ENCODE data around the gene AUH. TPM values are rescaled to one million over a fixed set of nuclear protein-coding genes. Genes with fewer than 3 reads are reported as not detected.
"Not testable (repeated sequence)": the region's sequence is repeated elsewhere in the genome, so short reads cannot be mapped to it uniquely, and the experiment has no call there.

AUH gene
- total and polyA plus RNA-seq, 5 experiments from 2014 or later, result 10.0 to 30.5 (median 11.7) TPM

GRCh38 chr9:91206806-91207205, 154.9 kb downstream of the AUH start:
- POLR2A ChIA-PET, result no interaction called here
- DNase-seq (no peak), ATAC-seq (no peak)
- H3K27ac Mint-ChIP-seq, result no peak overlapping the region
- no peaks in the 10 kb centered on the region for H3K27me3 Mint-ChIP-seq
- peaks cover 0 to 6% (median 5%) of the 10 kb centered on the region in 3 donors for H3K36me3 Mint-ChIP-seq
- H3K9me3 Mint-ChIP-seq, result peaks cover 0 to 13% (median 1%) of the 10 kb centered on the region in 9 donors
- H3K4me3 Mint-ChIP-seq, result peak overlapping the region in 1 of 10 donors; percentile 78
- peaks cover 16 to 33% (median 24%) of the 10 kb centered on the region in 4 donors for H3K4me1 Mint-ChIP-seq

DNA sequence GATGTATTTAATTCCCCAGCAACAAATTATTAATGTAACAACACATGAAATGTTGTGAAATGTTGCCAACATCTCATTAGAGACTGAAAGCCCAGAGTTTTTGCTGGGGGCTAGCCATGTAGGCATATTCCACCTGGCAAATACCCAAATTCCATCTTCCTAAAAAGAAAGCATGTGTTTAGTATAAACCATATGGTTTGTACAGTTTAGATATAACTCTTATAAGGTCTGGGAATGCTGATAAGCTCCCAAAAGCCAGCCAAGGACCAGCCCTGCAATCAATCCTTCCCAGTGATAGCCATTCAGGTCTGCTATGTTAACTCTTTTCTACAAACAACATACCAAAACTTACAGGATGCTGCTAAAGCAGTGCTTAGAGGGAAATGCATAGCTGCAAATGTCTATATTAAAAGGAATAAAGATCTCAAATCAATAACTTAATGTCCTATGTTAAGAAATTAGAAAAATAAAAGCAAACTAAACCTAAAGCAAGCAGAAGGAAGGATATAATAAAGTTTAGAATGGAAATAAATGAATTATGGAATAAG, 158.9 kb downstream of the AUH start:
- Mint-ChIP-seq H3K36me3 (peaks cover 0 to 23% (median 21%) of the 10 kb centered on the region in 3 donors), H3K27ac (no peak overlapping the region), H3K4me3 (no peak overlapping the region), H3K9me3 (peaks cover 3 to 34% (median 18%) of the 10 kb centered on the region in 9 donors), H3K4me1 (peaks cover 7 to 13% (median 8%) of the 10 kb centered on the region in 4 donors), H3K27me3 (no peaks in the 10 kb centered on the region)
- ATAC-seq, result no peak
- no peak for DNase-seq
- POLR2A ChIA-PET, result interaction anchor here (0.6 kb wide), 1 partner anchor 1010 kb away, joined by 3 read pairs; no protein-coding TSS in a partner anchor

DNA sequence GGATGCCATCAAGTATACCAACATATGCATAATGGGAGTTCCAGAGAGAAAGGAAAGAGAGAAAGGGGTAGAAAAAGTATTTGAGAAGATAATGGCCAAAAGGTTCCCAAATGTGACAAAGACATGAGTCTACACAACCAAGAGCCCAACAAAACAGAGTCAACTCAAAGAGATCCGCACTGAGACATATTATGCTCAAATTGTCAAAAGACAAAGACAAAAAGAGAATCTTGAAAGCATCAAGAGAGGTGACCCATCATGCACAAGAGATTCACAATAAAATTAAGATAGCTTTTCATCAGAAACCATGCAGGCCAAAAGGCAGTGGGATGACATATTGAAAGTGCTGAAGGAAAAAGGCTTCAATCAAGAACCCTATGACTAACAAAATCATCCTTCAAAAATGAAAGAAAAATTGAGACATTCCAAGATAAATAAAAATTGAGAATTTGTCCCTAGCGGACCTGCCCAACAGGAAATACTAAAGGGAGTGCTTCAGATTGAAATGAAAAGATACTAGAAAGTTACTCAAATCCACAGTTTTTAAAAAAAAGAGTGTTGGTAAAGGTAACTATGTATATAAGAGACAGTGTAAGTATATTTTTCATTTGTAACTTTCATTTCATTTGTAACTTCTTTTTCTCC, 160.9 kb downstream of the AUH start:
- DNase-seq (no peak), ATAC-seq (no peak)
- H3K9me3 Mint-ChIP-seq, result peaks cover 3 to 34% (median 18%) of the 10 kb centered on the region in 9 donors
- peaks cover 0 to 3% (median 0%) of the 10 kb centered on the region in 4 donors for H3K4me1 Mint-ChIP-seq
- POLR2A ChIA-PET, result no interaction called here
- no peak overlapping the region for H3K4me3 Mint-ChIP-seq
- H3K27ac Mint-ChIP-seq, result no peak overlapping the region
- peaks cover 0 to 23% (median 21%) of the 10 kb centered on the region in 3 donors for H3K36me3 Mint-ChIP-seq
- no peaks in the 10 kb centered on the region for H3K27me3 Mint-ChIP-seq

- peaks cover 3 to 34% (median 18%) of the 10 kb centered on the region in 9 donors for H3K9me3 Mint-ChIP-seq
- ATAC-seq (no peak), DNase-seq (no peak)
- peaks cover under 1 to 8% (median 3%) of the 10 kb centered on the region in 4 donors for H3K4me1 Mint-ChIP-seq
- peak overlapping the region in 1 of 10 donors; percentile 73 for H3K27ac Mint-ChIP-seq
- H3K27me3 Mint-ChIP-seq, result no peaks in the 10 kb centered on the region
- POLR2A ChIA-PET, result no interaction called here
- no peak overlapping the region for H3K4me3 Mint-ChIP-seq
- H3K36me3 Mint-ChIP-seq, result peaks cover 0 to 23% (median 21%) of the 10 kb centered on the region in 3 donors
These were observed 161.8 kb downstream of the AUH start for GRCh38 chr9:91199739-91200497.

DNA sequence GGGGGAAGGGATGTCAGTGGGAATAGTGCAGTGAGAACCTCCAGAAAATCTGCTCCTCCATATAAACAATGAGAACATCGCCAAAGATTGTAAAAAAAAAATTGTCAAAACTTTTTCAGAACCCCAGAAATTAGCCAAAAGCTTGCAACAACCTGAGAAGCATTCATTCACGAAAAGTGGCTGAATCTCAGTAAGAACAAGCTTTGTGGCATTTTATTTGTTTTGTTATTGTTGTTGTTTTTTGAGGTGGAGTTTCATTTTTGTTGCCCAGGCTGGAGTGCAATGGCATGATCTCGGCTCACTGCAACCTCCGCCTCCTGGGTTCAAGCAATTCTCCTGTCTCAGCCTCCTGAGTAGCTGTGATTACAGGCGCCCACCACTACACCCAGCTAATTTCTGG, 162.8 kb downstream of the AUH start:
- H3K27me3 Mint-ChIP-seq, H3K27ac Mint-ChIP-seq, H3K4me3 Mint-ChIP-seq, DNase-seq, ATAC-seq, POLR2A ChIA-PET: not testable (repeated sequence)
- Mint-ChIP-seq H3K36me3 (peaks cover 0 to 23% (median 21%) of the 10 kb centered on the region in 3 donors), H3K9me3 (peaks cover 3 to 34% (median 18%) of the 10 kb centered on the region in 9 donors), H3K4me1 (peaks cover 5 to 19% (median 13%) of the 10 kb centered on the region in 4 donors)

DNA sequence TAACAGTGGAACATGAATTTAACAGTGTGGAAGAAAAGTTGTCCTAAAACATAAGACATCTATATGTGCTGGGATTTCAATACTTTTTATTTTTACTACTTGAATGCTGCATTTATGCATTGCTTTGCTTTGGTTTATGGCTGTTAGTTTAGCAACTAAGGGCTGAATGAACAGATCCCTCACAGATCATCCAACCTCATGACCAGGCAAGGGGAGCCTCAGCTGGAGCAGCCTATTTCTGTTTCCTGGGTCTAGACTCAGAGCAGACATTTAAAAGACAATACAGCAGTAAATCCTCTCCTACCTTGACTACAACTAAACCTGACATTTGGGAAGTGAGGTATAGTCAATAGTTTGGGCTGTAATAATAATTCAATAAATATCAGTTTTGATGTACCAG, 163.3 kb downstream of the AUH start:
- H3K36me3 Mint-ChIP-seq, result peaks cover 0 to 23% (median 21%) of the 10 kb centered on the region in 3 donors
- H3K27ac Mint-ChIP-seq, result no peak overlapping the region
- DNase-seq, result no peak
- H3K27me3 Mint-ChIP-seq, result no peaks in the 10 kb centered on the region
- peaks cover 3 to 34% (median 18%) of the 10 kb centered on the region in 9 donors for H3K9me3 Mint-ChIP-seq
- H3K4me3 Mint-ChIP-seq, result no peak overlapping the region
- ATAC-seq, result no peak
- peaks cover 9 to 21% (median 17%) of the 10 kb centered on the region in 4 donors for H3K4me1 Mint-ChIP-seq
- POLR2A ChIA-PET, result no interaction called here

DNA sequence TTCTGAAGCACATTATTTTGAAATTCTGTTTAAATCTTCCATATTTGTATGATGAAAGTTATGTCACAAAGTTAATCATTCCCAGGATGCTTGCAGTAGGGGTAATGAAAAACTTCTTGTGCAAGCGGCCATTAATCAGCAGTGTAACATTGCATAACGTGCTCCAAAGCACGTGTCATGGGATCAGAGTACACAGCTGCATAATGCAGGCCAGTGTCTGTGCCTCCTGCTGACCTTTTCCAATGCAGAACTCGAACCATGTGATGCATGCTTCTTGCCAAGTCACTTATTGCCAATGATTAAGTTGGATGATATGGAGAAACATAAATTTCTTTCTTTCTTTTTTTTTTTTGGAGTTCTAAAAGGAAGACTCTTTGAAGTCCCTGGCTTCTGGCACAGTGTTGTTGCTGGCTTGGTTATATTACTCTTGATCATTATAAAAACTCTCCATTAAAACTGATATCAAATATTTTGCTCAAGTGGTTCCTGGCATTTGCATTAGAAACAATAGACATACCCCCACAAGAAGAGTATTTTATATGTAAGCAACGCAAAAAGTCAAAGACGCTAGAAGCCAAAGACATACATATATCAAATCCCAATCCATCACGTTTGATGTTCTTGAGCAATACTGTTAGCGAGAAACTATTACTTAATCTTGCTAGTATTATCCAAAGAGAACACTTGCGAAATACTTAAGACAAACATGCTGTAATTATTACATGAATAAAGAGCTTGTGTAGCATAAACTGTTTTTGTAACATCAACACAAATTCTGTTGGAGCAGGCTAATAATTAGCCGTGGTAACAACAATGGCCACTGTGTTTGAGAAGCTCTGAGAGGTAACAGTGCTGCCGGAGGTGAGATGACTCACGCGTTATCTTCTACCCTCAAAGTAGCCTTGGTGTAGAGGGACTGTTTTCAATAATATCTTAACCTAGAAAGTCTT, 164.2 kb downstream of the AUH start:
- Mint-ChIP-seq H3K9me3 (peaks cover 1 to 28% (median 18%) of the 10 kb centered on the region in 9 donors), H3K36me3 (peaks cover 0 to 23% (median 20%) of the 10 kb centered on the region in 3 donors), H3K4me1 (peaks cover 11 to 29% (median 23%) of the 10 kb centered on the region in 4 donors), H3K27ac (no peak overlapping the region), H3K4me3 (no peak overlapping the region), H3K27me3 (no peaks in the 10 kb centered on the region)
- POLR2A ChIA-PET, result no interaction called here
- DNase-seq (no peak), ATAC-seq (no peak)

GRCh38 chr9:91196103-91196950, 165.4 kb downstream of the AUH start:
- H3K4me1 Mint-ChIP-seq, result peaks cover 15 to 40% (median 31%) of the 10 kb centered on the region in 4 donors
- POLR2A ChIA-PET, result no interaction called here
- DNase-seq (no peak), ATAC-seq (no peak)
- H3K4me3 Mint-ChIP-seq, result no peak overlapping the region
- H3K36me3 Mint-ChIP-seq, result peaks cover 0 to 17% (median 15%) of the 10 kb centered on the region in 3 donors
- no peaks in the 10 kb centered on the region for H3K27me3 Mint-ChIP-seq
- peaks cover under 1 to 17% (median 12%) of the 10 kb centered on the region in 9 donors for H3K9me3 Mint-ChIP-seq
- peak overlapping the region in 2 of 10 donors; percentile 48 to 60 for H3K27ac Mint-ChIP-seq

- DNase-seq, result no peak
- Mint-ChIP-seq H3K36me3 (peaks cover 0 to 9% (median 7%) of the 10 kb centered on the region in 3 donors), H3K27ac (peak overlapping the region in 6 of 10 donors; percentile 28 to 59 (median 50)), H3K9me3 (peaks cover 0 to 12% (median 5%) of the 10 kb centered on the region in 9 donors), H3K4me3 (peak overlapping the region in 3 of 10 donors; percentile 24 to 89 (median 89)), H3K27me3 (no peaks in the 10 kb centered on the region), H3K4me1 (peaks cover 15 to 41% (median 31%) of the 10 kb centered on the region in 4 donors)
- no peak for ATAC-seq
- POLR2A ChIA-PET, result no interaction called here
These were observed 166.2 kb downstream of the AUH start for GRCh38 chr9:91195372-91196012.

DNA sequence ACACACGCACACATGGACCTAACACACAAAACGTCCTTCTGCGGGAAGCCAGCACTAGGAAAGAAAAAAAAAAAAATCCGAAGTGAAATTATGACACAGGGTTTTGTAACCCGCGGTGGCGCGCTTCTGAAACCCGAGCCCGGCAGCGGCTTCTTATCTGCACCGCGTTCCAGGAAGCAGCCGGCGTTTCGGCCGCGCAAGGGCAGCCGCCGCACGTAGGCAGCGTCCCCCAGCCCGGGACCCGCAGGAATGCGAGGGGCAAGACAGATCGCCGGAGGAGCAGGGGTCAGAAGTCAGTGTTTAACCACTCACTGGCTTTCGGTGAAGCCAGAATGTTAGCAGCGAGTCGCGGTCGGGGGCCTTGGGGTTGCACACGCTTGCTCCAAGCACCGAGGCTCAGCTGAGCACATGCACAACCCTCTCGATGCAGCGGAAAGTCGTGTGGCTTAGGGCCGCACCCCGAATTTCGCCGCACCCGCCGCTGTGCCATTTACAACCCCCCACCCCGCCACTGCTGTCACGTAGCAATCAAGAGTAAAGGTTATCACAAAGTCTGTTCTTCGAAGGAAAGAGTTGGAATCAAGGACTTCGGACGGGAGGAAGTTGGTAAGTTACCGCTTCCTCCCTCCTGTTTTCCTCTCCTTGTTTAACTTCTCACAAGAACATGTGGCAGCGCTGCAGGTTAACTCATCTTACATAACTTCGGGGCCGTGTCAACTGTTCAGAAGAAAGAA, 167.9 kb downstream of the AUH start:
- DNase-seq (peak; percentile 27 to 79 (median 58)), ATAC-seq (peak; percentile 90)
- Mint-ChIP-seq H3K27me3 (no peaks in the 10 kb centered on the region), H3K9me3 (peaks cover 0 to 4% (median 0%) of the 10 kb centered on the region in 9 donors), H3K4me1 (peaks cover 17 to 43% (median 31%) of the 10 kb centered on the region in 4 donors), H3K36me3 (no peaks in the 10 kb centered on the region), H3K4me3 (peak overlapping the region; percentile 75 to 97 (median 89)), H3K27ac (peak overlapping the region; percentile 49 to 97 (median 93))
- POLR2A ChIA-PET, result interaction anchor here (0.6 to 2.4 kb wide), 7 partner anchors 14 to 230 kb away, joined by 3 to 13 read pairs (median 3); no protein-coding TSS in a partner anchor

All from naive thymus-derived CD8-positive, alpha-beta T cell (primary cell).